Activated gamma-delta T cell treated with anti-CD3 and anti-CD28 coated beads, Interleukin-2, amount 50 U/mL, for 16 hours (primary cell): ENCODE measurements around the gene C10orf88.
A peak's percentile ranks its signal among the peaks of the same experiment; 100 is the strongest.

Source experiments
- DNase-seq: peaks from one replicate; pipeline ENCODE4 v3.0.0-alpha.2; 2020; ENCODE audit warnings: low read depth

The C10orf88 gene, protein sequence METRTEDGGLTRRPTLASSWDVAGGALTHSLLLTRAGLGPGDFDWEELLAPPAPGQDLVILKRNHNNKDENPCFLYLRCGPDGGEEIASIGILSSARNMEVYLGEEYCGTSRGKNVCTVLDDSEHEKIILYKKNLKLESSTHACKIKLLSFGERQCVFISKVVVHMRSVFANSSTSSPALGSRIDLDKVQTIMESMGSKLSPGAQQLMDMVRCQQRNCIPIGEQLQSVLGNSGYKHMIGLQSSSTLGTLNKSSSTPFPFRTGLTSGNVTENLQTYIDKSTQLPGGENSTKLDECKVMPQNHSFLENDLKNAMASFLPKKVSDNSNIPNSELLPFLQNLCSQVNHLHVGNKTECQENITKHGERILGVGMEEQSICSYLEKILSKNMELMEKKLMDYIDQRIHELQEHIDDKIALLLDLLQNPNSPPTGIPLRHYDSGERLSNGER

DNA sequence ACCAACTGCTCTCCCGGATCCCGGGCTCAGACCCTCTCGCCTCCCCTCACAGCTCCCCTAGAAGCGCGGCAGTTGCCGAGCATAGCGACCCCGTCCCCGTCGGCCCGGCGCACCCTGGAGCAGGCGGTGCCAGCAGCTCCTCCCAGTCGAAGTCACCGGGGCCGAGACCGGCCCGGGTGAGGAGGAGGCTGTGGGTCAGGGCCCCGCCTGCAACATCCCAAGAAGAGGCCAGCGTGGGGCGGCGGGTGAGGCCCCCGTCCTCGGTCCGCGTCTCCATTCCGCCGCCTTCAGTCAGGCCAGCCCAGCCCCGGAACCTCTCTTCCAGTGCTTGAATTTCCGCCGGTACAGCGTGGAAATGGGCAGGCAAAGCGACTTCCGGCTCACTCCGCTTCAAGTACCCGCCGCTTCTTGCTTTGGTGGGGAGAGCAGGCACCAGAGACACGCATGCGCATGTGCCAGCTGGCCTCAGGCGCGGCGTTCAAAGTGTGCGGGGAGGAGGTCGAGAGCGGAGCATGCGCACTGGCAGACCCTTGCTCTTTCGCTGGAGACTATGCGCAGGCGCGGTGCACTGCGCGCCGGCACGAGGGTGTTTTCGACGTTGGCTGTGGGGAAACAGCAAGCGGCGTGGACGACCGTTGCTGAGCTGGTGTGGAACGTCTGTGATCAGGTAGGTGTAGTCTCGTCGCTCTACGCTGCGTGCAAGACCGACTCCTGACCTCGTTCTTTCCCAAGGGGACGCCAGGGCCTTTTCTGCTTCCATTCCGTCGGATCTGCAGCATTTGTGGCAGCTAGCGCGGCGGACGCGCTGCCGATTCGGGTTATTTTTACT lies at the start of gene C10orf88:
Gene C10orf88, minus strand, starts transcription at position 326 of the 829 bp plus-strand sequence. Its CDS starts 49 bp downstream, at position 277.
- peak; percentile 96 for DNase-seq

DNA sequence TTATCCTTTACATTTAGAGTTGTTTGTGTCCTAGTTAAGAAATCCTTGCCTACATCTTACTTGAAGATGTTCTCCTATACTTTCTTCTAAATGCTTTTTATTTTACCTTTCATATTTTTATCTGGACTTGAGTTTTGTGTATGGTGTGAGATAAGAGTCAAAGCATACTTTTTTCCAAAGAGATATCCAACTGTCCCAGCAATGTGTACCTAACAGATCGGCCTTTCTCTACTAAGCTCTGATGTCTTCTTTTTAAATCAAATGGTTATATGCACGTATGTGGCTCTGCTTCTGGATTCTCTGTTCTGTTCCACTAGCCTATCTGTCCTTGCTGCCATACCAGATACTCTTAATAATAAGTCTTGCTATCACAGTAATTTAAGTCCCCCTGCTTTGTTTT lies 47.3 kb upstream of the C10orf88 start:
- no peak for DNase-seq

DNA sequence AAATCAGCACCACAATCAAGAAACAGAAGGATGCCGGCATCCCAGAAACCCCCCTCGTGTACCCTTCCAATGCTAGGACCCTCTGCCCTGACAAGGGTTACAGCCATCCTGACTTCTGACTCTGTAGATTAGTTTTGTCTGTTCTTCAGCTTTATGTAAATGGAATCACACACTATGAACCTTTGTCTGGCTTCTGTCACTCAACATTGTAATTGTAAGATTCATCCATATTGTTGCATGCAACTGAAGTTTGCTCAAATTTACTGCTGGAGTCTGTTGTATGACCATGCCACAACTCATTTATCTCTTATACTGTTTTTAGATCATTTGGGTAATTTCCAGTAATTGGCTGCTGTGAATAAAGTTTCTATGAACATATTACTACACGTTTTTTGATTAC lies 46.1 kb upstream of the C10orf88 start:
- DNase-seq = no peak

DNA sequence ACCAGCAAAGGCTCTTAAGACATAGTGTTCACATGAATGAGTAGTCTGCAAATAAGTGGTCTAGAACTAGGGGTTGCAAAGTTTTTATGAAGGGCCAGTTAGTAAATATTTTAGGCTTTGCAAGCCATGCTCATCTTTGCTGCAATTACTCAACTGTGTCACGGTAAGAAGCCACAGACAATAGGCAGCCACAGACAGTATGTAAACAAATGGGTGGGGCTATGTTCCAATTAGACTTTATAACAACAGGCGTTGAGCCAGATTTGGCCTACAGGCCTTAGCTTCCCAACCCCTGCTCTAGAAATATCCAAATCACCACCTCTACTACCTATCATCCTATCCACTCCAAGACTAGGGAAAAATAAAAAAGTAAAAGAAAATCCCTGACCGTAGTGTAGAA lies 45.3 kb upstream of the C10orf88 start:
- DNase-seq = no peak

DNA sequence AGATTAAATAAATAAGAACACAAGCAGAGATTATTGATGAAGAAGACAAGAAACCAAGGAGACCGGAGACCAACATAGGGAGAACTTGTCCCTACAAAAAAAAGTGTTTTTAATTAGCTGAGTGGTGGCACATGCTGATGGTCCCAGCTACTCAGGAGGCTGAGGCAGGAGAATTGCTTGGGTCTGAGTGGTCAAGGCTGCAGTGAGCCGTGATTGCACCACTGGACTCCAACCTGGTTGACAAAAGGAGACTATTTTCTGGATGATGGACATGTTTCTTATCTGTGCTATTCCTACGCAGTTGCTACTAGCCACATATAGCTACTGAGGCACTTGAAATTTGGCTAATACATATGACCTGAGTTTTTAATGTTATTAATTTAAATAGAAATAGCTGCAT lies 44.9 kb upstream of the C10orf88 start:
- no peak for DNase-seq

DNA sequence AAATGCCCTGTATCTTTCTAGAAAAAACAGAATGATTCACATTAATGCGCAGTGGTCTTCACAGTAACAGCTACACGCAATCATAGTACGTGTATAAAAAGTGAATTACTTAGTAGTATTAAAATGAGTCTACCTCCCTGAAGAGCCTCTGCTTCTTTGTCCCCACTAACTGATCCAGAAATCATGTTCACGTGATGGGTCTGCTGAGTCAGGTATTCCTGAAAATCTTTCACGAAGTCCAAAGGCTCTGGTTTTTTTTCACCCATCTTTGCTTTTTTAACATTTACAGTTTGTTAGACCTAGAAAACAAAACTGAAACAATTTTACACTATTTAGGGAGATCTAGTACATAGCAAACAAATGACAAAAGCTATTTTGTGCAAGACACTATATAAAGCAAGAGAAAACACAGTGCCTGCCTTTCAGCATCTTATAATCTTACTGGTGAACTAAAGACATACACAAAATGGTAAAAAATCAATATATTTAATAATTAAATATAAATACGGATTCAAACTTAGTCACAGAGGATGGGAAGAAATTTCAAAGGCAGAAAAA lies 44.4 kb upstream of the C10orf88 start:
- DNase-seq = no peak

DNA sequence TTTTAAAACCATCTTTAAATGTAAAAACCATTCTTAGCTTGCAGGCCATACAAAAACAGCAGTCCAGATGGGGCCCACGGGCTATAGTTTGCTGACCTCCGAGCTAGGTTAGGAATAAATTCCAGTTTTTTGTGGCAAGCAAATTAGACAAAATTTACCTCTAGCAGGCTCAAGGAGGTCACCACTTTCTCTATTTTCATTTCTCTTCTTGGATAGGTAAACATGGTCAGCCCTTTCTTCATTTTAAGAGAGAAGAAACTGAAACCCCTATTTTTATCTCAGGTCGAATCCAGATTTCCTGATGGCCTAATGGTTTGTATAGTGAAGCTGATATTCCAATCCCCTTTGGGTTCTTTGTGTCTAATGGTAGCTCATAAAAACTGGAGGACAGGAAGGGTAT lies 43.8 kb upstream of the C10orf88 start:
- no peak for DNase-seq

DNA sequence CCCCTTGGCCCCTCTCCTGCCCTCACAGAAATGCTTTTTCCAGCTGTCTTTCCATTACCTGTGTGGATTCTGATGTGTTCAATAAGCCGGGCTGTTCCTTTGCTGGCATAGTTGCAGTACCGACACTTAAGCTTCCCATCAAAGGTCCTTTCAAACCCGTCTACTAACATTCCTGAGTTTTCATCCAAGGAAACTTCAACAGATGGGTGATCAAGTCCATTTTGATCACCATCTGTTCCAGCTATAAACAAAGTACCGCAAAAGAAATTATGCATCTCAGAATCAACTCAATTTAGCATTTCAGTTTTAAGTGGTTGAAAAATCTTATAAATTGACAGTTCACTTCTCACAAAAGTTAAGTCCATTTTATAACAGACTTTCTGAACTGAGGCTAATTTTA lies 41.9 kb upstream of the C10orf88 start:
- DNase-seq = no peak

DNA sequence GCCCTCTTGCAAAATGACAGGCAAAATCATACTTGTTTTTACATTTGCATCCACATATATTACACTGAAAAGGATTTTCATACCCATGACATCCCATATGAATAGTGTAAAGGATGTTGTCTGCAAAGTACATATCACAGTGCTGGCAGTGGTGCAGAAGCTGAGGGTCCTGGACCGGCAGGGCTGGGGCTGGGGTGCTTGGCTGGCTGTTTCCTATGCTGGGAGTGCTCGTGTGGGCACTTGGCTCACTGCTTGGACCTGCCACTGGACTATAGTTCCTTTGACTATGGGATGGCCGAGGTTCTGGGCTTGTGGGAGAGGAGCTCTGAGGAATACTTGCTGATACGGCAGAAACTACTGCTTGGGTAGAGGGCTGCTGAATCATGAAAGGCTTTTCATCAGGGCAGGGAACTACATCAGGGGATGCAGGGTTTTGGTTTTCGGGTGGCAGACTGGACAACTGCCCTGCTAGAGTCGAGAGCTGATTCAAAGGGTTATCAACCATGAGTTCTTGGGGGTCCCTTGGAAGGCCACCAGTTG lies 39.8 kb upstream of the C10orf88 start:
- DNase-seq = no peak

DNA sequence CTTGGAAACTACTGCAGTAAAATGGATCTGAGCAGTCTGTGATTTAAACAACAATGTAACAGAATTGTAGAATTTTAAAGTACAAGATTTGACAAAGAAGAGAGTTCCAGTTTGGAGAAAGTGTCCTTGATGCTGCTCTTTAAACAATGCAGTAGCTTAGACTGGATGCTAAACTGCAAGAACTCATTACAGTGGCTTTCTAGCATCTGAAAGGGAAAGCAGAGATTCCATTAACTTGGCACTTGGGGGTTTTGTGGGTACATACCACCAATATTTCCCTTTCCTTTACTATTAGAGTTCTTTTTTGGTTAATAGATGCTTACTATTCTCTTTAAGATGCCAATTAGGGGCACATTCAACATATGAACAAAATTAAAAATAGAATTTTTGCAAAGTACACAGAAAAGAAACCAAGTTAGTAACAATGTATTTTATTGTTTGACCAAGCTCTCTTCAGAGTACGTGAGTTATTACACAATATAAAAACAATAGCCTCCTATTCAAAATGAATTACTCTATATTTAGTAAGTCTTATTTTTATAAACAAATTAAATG lies 38.1 kb upstream of the C10orf88 start:
- DNase-seq = no peak

DNA sequence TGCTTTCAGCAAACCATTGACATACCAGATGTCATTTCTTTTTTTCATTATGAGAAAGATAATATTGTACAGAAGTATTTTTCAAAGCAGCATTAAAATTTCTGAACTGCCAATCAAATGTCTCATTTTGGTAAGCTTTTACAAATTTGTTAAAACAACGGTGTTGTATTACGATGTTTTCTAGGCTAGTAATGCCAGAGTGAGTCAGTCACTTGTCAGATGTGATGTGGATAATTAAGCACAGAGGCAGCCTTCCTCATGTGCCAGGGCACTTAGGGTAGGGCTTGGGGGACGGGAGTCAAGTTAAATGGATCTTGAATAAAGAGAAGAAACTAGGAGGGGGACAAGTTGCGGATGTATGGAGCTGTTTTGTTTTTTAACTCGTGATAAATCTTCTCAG lies 36.3 kb upstream of the C10orf88 start:
- DNase-seq = no peak

DNA sequence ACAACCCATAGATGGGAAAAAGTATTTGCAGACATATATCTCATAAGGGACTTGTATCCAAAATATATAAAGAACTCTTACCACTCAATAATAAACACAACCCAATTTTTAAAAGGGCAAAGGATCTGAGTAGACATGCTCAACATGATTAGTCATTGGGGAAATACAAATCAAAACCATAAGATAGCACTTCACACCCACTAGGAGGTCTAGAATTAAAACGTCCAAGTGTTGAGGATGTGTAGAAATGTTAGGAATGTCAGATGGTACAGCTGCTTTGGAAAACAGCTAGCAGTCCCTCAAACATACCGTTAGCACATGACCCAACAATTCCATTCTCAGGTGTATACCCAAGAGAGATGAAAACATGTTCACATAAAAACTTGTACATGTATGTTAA lies 34.5 kb upstream of the C10orf88 start:
- DNase-seq = no peak

DNA sequence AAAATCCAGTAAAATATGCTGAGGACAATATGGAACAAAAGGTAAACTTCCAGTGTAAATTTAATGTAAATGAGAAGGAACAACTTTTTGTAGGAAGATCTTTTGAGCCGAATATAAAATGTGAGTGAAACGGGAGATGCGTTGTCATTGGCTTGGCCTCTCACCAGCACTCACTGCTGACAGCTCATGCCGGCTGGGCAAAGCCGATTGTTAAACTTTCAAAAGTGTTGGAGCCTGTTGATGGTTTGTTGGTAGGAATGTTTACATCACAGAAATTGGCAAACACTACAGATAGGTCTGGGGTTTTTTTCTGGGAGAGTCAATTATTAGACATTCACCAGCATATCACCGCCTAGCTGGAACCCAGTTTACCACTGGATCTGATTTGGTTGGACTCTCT lies 32.3 kb upstream of the C10orf88 start:
- no peak for DNase-seq

DNA sequence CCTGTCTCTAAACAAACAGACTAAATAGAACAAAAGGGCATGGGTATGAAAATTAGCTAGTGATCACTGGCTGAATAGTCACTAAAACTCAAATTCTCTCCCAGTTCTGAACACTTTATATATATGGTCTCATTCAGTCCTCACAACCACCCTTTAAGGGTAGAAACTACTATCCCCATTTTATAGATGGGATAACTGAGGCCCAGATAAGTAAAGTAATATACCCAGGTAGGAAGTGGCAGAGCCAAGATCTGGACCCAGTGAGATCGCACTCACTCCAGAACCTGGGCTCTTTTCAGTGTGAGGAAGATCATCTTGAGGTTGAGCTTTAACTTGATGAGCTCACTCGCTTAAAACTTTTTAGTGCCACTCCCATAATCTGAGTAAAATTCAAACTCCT lies 30.7 kb upstream of the C10orf88 start:
- no peak for DNase-seq

DNA sequence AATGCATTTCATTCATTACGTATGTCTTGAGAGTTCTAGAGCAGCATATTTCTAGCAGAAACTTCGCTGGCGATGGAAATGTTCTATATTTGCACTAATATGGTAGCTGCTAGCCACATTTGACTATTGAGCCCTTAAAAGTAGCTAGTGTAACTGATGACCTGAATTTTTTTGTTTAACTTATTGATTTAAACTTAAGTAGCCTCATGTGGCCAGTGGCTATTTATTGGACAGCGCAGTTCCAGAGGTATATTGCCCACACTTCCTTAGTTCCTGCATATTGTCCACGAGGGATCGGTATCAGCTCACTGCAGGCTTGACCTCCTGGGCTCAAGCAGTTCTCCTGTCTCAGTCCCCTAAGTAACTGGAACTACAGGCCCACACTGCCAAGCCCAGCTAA lies 29.9 kb upstream of the C10orf88 start:
- no peak for DNase-seq

DNA sequence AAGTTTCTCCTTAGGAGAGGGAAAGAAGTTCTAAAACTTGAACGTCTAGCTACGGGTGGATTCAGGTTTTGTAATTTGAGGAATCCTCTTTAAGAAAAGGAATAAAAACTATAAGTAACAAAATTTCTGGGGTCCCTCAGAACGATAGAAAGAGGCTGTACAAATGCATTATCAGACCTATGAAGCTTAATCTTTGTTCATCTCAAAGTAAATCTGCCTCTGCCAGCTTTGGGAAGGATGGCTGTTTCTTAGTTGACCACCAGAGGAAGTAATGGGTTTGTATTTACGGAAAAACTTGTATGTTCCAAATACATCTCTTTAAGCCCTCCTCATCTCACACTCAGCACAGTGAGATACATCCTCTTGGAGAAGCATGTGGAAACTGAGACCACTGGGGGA lies 27.0 kb upstream of the C10orf88 start:
- no peak for DNase-seq

DNA sequence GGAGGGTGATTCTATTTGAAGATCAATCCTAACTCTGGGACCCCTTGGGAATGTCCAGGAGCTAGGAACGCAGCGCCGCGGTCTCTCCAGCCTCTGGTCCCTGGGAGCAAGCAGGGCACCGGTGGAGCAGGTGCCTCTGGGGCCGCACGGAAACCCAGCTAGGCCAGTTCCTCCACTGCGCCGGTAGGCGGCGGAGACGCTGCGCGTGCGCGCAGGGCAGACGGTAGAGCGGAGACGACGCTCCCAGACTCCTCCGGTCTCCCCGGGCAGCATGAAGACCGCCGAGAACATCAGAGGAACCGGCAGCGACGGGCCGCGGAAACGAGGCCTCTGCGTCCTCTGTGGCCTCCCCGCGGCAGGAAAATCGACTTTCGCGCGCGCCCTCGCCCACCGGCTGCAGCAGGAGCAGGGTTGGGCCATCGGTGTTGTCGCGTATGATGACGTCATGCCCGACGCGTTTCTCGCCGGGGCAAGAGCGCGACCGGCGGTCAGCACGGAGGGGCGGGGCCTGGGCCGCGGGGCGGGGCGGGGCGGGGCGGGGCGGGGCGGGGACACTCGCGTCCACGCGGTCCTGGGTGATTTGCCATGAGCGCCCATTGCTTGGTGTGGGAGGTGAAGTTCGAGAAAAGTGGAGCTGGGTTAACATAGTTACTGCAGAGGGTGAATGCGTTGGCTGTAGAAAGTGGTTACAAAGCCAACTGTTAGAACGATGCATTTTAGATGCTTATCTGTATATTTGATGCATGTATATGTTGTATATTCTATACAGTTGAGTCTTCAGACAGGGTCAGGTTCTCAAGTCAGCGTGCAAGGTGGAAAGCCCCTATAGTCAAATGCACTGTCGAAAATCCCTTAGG lies 26.4 kb upstream of the C10orf88 start, which contains the start of gene PSTK:
Gene PSTK, plus strand, starts transcription at position 193 of the 857 bp plus-strand sequence. Its CDS starts 79 bp downstream, at position 272.
- DNase-seq = peak; percentile 79

DNA sequence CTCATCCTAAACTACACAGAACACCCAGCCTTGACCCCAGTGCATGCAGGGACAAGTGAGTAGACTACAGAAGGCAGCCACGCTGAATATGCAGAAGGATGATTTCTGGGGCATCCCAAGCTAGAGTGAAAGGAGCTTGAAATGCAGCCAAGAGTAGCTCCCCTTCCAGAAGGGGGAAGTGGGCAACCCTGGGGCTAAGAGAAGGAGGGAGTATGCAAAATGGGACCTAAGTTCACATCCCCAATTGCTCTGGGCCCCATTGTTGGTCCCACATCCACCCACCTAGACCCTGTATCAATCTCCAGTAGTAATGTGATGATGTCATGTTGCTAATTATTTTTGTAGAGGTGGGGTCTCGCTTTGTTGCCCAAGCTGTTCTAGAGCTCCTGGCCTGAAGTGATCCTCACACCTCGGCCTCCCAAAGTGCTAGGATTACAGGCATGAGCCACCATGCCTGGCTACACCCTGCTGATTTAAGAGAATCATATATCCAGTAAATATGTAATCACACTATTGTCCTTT lies 20.6 kb upstream of the C10orf88 start:
- DNase-seq = no peak

DNA sequence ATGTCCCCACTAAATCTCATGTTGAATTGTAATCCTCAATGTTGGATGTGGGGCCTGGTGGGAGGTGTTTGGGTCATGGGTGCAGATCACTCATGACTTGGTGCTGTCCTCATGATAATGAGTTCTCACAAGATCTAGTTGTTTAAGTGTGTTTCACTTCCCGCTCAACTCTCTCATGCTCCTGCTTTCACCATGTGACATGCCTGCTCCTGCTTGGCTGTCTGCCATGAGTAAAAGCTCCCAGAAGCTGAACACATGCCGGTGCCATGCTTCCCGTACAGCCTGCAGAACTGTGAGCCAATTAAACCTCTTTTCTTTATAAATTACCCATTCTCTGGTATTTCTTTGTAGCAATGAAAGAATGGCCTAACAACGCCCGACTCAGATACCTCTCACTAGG lies 20.0 kb upstream of the C10orf88 start:
- no peak for DNase-seq

DNA sequence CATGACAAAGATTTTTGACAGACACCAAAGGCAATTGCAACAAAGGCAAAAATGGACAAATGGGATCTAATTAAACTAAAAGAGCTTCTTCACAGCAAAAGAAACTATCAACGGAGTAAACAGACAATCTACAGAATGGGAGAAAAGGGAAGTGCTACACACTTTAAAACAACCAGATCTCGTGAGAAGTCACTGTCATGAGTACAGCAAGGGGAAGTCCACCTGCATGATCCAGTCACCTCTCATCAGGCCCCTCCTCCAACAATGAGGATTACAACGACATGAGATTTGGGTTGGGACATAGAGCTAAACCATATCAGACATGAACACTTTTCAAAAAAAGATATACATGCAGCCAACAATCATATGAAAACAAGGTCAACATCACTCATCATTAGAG lies 14.7 kb upstream of the C10orf88 start:
- no peak for DNase-seq

DNA sequence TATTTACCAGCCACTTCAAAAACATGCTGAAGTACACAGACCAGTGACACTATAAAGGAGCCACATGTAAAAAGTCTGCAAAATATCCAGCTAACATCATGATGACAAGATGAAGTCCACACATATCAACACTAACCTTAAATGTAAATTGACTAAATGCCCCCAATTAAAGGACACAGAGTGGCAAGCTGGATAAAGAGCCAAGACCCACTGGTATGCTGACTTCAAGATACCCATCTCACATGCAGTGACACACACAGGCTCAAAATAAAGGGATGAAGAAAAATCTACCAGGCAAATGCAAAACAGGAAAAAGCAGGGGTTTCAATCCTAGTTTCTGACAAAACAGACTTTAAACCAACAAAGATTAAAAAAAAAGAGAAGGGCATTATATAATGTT lies 12.9 kb upstream of the C10orf88 start:
- no peak for DNase-seq
